ENCODE data around the gene C20orf202. TPM values are rescaled to one million over a fixed set of nuclear protein-coding genes. Genes with fewer than 3 reads are reported as not detected.

The C20orf202 gene
- total RNA-seq, 1 donor from 2014 or later: not detected

- Mint-ChIP-seq H3K4me3 (ENCODE audit: unreplicated experiment) (peak overlapping the region; percentile 60), H3K9me3 (ENCODE audit: unreplicated experiment) (peaks cover 7% of the 10 kb centered on the region), H3K27ac (ENCODE audit: unreplicated experiment) (no peak overlapping the region), H3K36me3 (ENCODE audit: low read depth, unreplicated experiment) (peaks cover 2% of the 10 kb centered on the region), H3K27me3 (ENCODE audit: low read depth, unreplicated experiment) (peaks cover 25% of the 10 kb centered on the region), H3K4me1 (ENCODE audit: low read depth, unreplicated experiment) (no peaks in the 10 kb centered on the region)
- no peak overlapping the region for H2AFZ ChIP-seq (ENCODE audit: low read depth, low read length)
- no peak for FAIRE-seq
- no peaks in the 10 kb centered on the region for H3K9me3 ChIP-seq (ENCODE audit: insufficient read depth, low read depth, low read length)
- H3K4me1 ChIP-seq (ENCODE audit: insufficient read depth, low read length): no peaks in the 10 kb centered on the region
- no peak overlapping the region for H3K9ac ChIP-seq (ENCODE audit: low read length)
- H4K20me1 ChIP-seq (ENCODE audit: insufficient read depth, low read length): no peaks in the 10 kb centered on the region
- no peak for TF ChIP-seq EZH2 (IDR thresholded peaks at IDR 0.05; ENCODE audit: insufficient read depth, low read length)
- TF ChIP-seq CTCF (IDR thresholded peaks at IDR 0.05; ENCODE audit: insufficient read depth, low read depth, low read length): no peak
- no peak overlapping the region for H3K27ac ChIP-seq (ENCODE audit: low read depth, low read length)
- H3K36me3 ChIP-seq (ENCODE audit: insufficient read depth, low read length): no peaks in the 10 kb centered on the region
- no peaks in the 10 kb centered on the region for H3K79me2 ChIP-seq (ENCODE audit: insufficient read depth, low read length)
- no peak overlapping the region for H3K4me3 ChIP-seq (ENCODE audit: insufficient read depth, low read depth, low read length)
- DNase-seq (ENCODE audit: low read depth): no peak
- H3K27me3 ChIP-seq (ENCODE audit: insufficient read depth, low read length): peaks cover 14% of the 10 kb centered on the region
- no peak overlapping the region for H3K4me2 ChIP-seq (ENCODE audit: low read length)
Observed at GRCh38 chr20:1224205-1224890, 21.1 kb downstream of the C20orf202 start.

GRCh38 chr20:1225263-1225782 lies 22.1 kb downstream of the C20orf202 start:
- peaks cover 24% of the 10 kb centered on the region for H3K27me3 Mint-ChIP-seq (ENCODE audit: low read depth, unreplicated experiment)
- Histone ChIP-seq H3K79me2 (ENCODE audit: insufficient read depth, low read length) (no peaks in the 10 kb centered on the region), H3K9me3 (ENCODE audit: insufficient read depth, low read depth, low read length) (no peaks in the 10 kb centered on the region)

More at GRCh38 chr20:1225263-1225782, 22.1 kb downstream of the C20orf202 start:
- Mint-ChIP-seq H3K36me3 (ENCODE audit: low read depth, unreplicated experiment) (peaks cover 2% of the 10 kb centered on the region), H3K27ac (ENCODE audit: unreplicated experiment) (no peak overlapping the region), H3K4me1 (ENCODE audit: low read depth, unreplicated experiment) (no peaks in the 10 kb centered on the region), H3K9me3 (ENCODE audit: unreplicated experiment) (peaks cover 7% of the 10 kb centered on the region), H3K4me3 (ENCODE audit: unreplicated experiment) (peak overlapping the region; percentile 79)
- DNase-seq (ENCODE audit: low read depth) (no peak), FAIRE-seq (no peak)
- TF ChIP-seq CTCF (IDR thresholded peaks at IDR 0.05; ENCODE audit: insufficient read depth, low read depth, low read length): no peak
- TF ChIP-seq EZH2 (IDR thresholded peaks at IDR 0.05; ENCODE audit: insufficient read depth, low read length): no peak
- H3K9ac ChIP-seq (ENCODE audit: low read length): no peak overlapping the region
- peaks cover 14% of the 10 kb centered on the region for H3K27me3 ChIP-seq (ENCODE audit: insufficient read depth, low read length)
- peak overlapping the region; percentile 79 for H3K4me2 ChIP-seq (ENCODE audit: low read length)
- H3K27ac ChIP-seq (ENCODE audit: low read depth, low read length): no peak overlapping the region
- H3K36me3 ChIP-seq (ENCODE audit: insufficient read depth, low read length): no peaks in the 10 kb centered on the region
- H4K20me1 ChIP-seq (ENCODE audit: insufficient read depth, low read length): no peaks in the 10 kb centered on the region
- peak overlapping the region; percentile 48 for H3K4me3 ChIP-seq (ENCODE audit: insufficient read depth, low read depth, low read length)
- no peaks in the 10 kb centered on the region for H3K4me1 ChIP-seq (ENCODE audit: insufficient read depth, low read length)
- H2AFZ ChIP-seq (ENCODE audit: low read depth, low read length): peak overlapping the region; percentile 77

Data from astrocyte (in vitro differentiated cells and primary cell).